ENCODE measurements around the gene BRD9.
"Not testable (repeated sequence)": the region's sequence is repeated elsewhere in the genome, so short reads cannot be mapped to it uniquely, and the experiment has no call there.

The BRD9 gene

DNA sequence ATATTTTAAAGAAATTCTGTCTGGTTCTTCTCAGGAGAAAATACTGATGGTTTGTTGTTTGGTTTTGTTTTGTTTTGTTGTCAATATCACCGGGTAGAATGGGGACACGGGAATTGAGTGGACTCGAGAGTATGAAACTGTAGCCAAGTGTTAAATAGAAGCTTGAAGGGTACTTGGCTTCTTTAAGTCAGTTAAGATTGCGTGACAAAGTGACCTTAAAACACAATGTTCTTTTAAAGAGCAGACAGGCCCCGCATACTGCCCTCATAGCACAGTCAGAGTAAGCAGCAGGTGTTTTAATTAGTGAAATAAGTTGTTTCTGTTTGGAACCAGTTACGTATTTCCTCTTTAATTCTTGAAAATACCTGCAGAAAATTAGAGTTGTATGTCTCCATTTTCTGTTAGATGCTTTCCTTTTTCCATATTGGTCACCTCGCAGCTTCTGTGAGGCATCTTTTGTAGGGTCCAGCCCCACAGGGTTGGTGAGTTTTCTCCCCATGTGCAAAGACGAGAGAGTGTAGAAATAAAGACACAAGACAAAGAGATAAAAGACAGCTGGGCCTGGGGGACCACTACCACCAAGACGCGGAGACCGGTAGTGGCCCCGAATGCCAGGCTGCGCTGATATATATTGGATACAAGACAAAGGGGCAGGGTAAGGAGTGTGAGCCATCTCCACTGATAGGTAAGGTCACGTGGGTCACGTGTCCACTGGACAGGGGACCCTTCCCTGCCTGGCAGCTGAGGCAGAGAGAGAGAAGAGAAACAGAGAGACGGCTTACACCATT lies 9.7 kb upstream of the BRD9 start:
- DNase-seq: no peak

DNA sequence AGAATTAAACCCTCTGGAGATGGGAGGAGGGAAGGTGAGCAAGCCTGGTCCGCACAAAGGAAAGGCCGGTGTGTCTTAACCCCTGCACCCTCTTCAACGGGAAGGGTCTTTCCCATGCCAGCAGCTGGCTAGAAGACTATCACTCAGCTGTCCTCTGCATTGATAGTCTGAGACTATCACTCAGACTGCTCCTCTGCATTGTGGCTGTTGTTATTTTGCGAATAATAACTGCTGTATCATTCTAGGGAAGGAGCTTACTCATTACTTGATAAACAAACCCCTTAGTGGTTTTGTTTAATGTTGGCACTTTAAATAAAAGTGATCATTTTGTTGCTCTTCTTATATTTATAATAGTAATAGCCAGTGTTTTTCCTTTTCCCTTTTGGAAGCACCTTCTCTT lies 8.2 kb upstream of the BRD9 start:
- DNase-seq: no peak

- no peak for DNase-seq
Measured at GRCh38 chr5:893711-894110, 1.1 kb upstream of the BRD9 start.

GRCh38 chr5:893137-893506 lies 521 bp upstream of the BRD9 start:
- DNase-seq: no peak

DNA sequence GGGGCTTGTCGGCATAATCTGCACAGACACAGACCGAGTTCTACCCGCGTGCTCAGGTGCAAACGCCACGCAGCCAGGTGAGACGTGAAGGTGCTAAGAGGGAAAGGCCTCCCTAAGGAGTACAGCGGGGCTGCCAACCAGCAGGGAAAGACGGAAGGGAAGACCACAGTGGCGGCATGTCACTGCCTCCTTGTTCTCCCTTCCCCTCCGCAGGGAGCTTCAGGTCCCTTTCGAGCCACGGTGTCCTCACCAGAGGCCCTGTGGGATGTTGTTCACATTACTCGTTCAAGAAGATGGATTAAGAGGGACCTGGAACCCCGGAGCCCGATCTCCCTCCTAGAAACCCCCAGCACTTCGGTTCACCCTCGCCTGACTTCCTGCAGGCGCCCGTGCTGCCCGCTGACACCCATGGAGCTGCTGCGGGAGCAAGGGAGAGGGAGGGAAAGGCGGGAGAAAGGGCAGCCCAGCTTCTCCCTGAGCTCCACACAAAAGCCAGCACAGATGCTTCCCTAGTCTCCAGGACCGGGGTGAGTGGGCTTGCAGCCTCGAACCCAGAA lies 686 bp downstream of the BRD9 start:
- no peak for DNase-seq

GRCh38 chr5:891117-891836 lies 1.3 kb downstream of the BRD9 start:
- peak; percentile 63 for DNase-seq

DNA sequence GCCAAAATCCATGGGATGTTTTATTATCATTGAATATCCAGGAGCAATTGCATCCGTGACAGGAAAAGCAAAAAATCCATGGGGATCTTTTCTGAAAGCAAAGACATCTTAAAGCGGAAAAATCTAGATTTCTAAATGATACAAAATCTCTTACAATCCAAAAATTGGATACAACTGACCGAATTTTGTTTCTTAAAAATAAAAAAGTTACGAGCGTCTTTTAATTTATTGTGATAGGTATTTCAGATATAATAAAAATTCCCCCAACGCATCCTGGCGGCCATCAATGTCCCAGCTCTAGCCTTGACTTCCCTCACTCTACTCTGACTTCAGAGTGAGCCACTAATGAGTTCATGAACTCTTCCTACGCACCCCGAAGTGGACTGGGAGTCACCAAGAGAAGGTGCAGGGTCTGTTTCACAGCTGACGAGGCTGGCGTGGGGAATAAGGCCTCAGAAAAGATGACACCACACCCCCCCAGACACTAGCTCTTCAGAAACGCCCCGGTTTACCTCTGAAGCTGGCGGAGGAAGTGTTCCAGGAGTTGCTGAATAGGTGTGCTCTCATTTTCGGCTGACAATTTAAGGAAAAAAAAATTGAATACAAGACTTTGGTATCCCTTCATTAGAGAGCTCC lies 3.4 kb downstream of the BRD9 start:
- no peak for DNase-seq

- DNase-seq: no peak
Measured at GRCh38 chr5:888638-889035, 4.0 kb downstream of the BRD9 start.

- no peak for DNase-seq
Measured at GRCh38 chr5:887947-888637, 4.5 kb downstream of the BRD9 start.

DNA sequence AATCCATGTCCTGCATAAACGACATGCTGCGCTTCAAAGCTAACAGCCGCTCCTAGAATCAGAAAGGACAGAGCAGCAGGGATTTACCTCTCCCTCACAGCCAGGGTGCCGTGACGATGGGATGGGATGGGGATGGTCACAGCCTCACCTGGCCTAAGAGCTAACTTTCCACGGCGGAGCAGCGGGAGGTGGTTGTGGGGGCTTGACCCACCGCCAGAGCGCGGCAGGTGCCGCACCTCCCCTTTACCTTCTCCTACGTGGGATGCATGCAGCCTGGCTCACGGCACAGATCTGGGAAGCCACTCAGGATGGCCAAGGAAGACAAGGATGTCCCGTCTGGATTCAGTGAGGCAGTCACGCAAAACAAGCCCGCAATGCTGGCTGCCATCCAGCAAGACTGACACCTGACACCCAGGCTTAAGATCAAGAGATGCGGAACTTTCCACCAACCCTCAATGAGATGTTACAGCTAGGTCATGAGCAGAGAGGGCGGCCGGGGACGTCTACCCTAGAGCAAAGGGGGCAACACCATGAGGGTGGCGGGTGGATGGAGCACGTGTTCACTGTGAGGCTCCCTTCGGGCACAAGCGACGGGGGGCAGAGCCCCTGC lies 5.8 kb downstream of the BRD9 start:
- DNase-seq: no peak

GRCh38 chr5:886036-886435 lies 6.6 kb downstream of the BRD9 start:
- DNase-seq: no peak

GRCh38 chr5:885529-885928 lies 7.1 kb downstream of the BRD9 start:
- no peak for DNase-seq

- no peak for DNase-seq
Measured at GRCh38 chr5:885127-885442, 7.5 kb downstream of the BRD9 start.

DNA sequence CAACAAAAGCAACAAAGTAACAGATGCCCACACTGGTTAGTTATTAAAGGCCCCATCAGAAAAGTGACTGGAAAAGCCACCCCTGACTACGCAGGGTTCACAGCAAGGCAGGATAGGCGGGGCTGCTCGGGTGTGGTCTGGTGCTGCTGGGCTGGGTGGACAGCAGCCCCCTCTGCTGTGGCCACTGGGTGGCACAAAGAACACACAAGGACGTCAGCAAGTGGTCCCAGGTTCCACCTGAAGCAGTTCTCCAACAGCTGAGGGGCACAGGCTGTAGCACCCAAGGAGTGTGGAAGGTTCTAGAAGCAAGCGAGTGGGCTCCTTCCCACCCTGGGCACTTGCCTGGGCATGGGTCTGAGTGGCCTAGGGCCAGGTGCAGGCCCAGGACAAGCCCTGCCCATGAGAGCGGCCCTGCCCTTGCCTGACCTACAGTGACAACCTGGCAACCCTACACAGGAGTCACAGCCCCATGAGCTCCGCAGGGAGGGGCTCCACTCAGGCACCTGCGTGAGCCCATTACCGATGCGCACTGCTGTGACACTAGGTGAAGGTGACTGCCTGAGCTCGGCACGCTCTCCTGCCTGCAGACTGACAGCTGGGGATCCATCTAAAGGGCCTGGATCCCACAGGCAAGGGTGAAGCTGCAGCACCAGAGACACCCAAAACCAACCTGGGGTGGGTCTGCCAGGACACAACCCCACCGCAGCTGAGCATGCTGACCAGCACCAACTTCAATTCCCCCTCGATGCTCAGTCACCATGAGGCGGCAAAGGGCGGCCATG lies 8.1 kb downstream of the BRD9 start:
- no peak for DNase-seq

DNA sequence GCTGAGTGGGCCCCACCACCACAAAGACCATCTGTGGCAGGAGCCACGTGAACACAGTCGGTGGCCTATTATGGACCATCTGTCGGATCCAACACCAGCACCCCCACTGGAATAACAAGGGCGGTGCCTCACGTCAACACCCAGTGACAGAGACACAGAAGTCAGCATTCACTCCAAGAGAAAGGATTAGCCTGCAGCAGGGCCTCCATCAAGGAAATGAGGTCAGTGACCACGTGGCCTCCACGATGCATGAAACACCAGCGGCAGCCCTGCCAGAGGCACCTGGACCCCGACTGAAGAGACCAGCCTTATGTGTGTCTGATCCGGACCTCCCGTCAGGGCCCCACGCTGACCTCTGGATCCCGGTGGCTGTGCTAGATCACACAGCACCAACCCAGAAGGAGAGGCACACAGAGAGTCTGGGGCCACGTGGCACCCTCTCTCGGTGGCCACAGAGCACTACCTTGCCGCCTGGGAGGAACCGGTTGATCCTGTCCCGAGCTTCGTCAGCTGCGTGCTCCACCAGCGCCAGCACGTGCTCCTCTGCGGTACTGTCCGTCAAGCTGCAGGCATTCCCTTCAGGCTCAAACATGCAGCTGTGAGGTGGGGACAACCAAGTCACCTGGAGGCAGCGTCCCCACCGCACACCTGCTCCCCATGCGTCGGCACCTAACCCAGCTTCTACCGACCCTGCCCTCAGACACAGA lies 9.0 kb downstream of the BRD9 start:
- DNase-seq: no peak

GRCh38 chr5:882253-883183 lies 10.1 kb downstream of the BRD9 start:
- DNase-seq: peak; percentile 62

- DNase-seq: no peak
Measured at GRCh38 chr5:881551-881935, 11.1 kb downstream of the BRD9 start.

DNA sequence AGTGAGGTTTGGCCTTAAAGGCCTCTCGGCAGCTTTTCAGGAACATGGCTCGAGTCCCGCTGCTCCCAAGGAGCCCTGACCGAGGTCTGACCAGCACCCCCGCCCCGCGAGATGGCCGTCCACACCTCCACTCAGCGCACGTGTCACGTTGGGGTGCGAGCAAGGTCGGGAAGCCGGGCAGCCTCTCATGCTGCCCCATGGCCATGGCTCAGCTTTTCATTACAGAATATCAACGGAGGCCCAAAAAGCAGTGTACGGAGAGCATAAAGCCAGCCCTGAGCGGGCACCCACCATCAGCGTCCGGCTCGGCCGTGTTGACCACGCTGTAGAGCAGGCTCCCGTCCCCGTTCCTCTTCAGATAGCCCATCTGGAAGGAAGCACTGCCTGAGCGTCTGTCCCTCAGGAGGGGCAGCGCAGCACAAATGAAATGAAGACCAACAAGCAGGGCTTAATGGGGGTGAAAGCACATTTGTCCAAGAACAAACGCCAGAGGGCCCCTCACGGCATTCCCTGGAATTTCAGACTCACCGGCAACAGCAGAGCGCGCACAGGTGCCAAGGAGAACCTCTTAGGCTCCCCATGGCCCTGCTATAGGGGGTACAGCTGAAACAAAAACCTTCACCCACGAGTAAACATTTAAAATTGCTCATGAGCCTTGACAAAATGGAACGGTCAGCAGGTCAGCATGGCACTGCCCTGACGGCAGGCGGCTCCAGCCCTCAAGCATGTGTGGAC lies 11.6 kb downstream of the BRD9 start:
- DNase-seq: no peak

- DNase-seq: not testable (repeated sequence)
Measured at GRCh38 chr5:878677-879076, 13.9 kb downstream of the BRD9 start.

- DNase-seq: no peak
Measured at GRCh38 chr5:878125-878524, 14.5 kb downstream of the BRD9 start.
